HepG2 (cell line): ENCODE results near the gene TAGAP. TPM values are rescaled to one million over a fixed set of nuclear protein-coding genes. Genes with fewer than 3 reads are reported as not detected.

Experiments
- ATF1 ChIP-seq: IDR thresholded peaks from 2 replicates; pipeline ENCODE4 v1.6.1; 2016; ENCODE audit warnings: mild to moderate bottlenecking, control low read depth
- CBX1 ChIP-seq: IDR thresholded peaks from one replicate; pipeline ENCODE4 v1.6.1; 2016; ENCODE audit warnings: antibody characterized with exemption, low read depth
- CEBPG ChIP-seq: IDR thresholded peaks from 2 replicates; pipeline ENCODE4 v1.6.1; 2016
- ERF ChIP-seq: IDR thresholded peaks from 2 replicates; pipeline ENCODE4 v1.6.1; 2018; ENCODE audit warnings: missing biosample characterization, missing genetic modification reagents
- FOXK2 ChIP-seq: fragments of 450-650 bp; IDR thresholded peaks from 2 replicates; pipeline ENCODE4 v1.6.1; 2016
- MIER3 ChIP-seq: IDR thresholded peaks from 2 replicates; pipeline ENCODE4 v1.6.1; 2016; ENCODE audit warnings: missing compliant biosample characterization, borderline replicate concordance
- MXI1 ChIP-seq: IDR thresholded peaks from 3 replicates; pipeline ENCODE4 v1.6.1; 2012; ENCODE audit warnings: low read depth, low read length, inconsistent platforms, borderline replicate concordance
- MYC ChIP-seq: sonication (generic); formaldehyde crosslinking; IDR thresholded peaks from 2 replicates; pipeline ENCODE4 v1.9.0; 2021; ENCODE audit warnings: missing genetic modification reagents, borderline replicate concordance
- RFXANK ChIP-seq: IDR thresholded peaks from 2 replicates; pipeline ENCODE4 v1.6.1; 2016
- TEAD3 ChIP-seq: optimal IDR thresholded peaks from 2 replicates; pipeline ENCODE3; 2016; ENCODE audit warnings: borderline replicate concordance
- TOE1 ChIP-seq: sonication (generic); formaldehyde crosslinking; IDR thresholded peaks from 2 replicates; pipeline ENCODE4 v1.4.0; 2020; ENCODE audit warnings: mild to moderate bottlenecking, missing genetic modification reagents
- ZNF3 ChIP-seq: IDR thresholded peaks from 2 replicates; pipeline ENCODE4 v1.7.0; 2017; ENCODE audit warnings: inconsistent platforms
- ZNF383 ChIP-seq: sonication (generic); formaldehyde crosslinking; IDR thresholded peaks from 2 replicates; pipeline ENCODE4 v1.4.0; 2020; ENCODE audit warnings: missing genetic modification reagents, mild to moderate bottlenecking, borderline replicate concordance
- ZNF562 ChIP-seq: sonication (generic); formaldehyde crosslinking; IDR thresholded peaks from 2 replicates; pipeline ENCODE4 v1.8.0; 2022; ENCODE audit warnings: missing genetic modification reagents, borderline replicate concordance
- ZSCAN29 ChIP-seq: sonication (generic); formaldehyde crosslinking; conservative IDR thresholded peaks from 2 replicates; pipeline ENCODE4 v1.4.0; 2020; ENCODE audit warnings: mild to moderate bottlenecking, missing genetic modification reagents
- polyA plus RNA-seq, 8 experiments: library from polyadenylated mRNA; depleted of rRNA in 3 of 8; stranded (reverse) in 7 of 8; unstranded in 1 of 8; fragments of >200 nt; fragmentation: Illumina TruSeq in 4 of 8; extraction: Trizol in 4 of 8; gene quantifications; 2 replicates each; pipeline versions ENCODE4 v1.2.1 to v1.2.3, GENCODE V29; 2011 to 2016; ENCODE audit warnings: low read depth in 4 of 8, missing spikeins in 1 of 8, mixed read lengths in 1 of 8; ENCODE audit not compliant: insufficient read depth in 1 of 8
- total RNA-seq, 5 experiments: library from RNA; depleted of rRNA; stranded (reverse); fragments of >200 nt; fragmentation: Illumina TruSeq; extraction: Trizol; gene quantifications; 2 replicates each; pipeline ENCODE4 v1.2.3, GENCODE V29; 2016; ENCODE audit warnings: low read depth in 1 of 5
- TF ChIP-seq, protein P1 (sequence below): sonication (generic); formaldehyde crosslinking; IDR thresholded peaks from 2 replicates; pipeline ENCODE4 v1.4.0; 2020; ENCODE audit warnings: missing genetic modification reagents, mild to moderate bottlenecking, borderline replicate concordance
- TF ChIP-seq, protein P2 (sequence below): sonication (generic); formaldehyde crosslinking; IDR thresholded peaks from 2 replicates; pipeline ENCODE4 v1.5.1; 2020; ENCODE audit warnings: mild to moderate bottlenecking, moderate library complexity, missing genetic modification reagents
- TF ChIP-seq, protein P3 (sequence below): sonication (generic); formaldehyde crosslinking; IDR thresholded peaks from 2 replicates; pipeline ENCODE4 v1.5.0; 2020; ENCODE audit warnings: missing genetic modification reagents
- TF ChIP-seq, protein P4 (sequence below): sonication (generic); formaldehyde crosslinking; IDR thresholded peaks from 2 replicates; pipeline ENCODE4 v1.5.0; 2020; ENCODE audit warnings: mild to moderate bottlenecking, missing genetic modification reagents
- TF ChIP-seq, protein P5 (sequence below): sonication (generic); formaldehyde crosslinking; IDR thresholded peaks from 2 replicates; pipeline ENCODE4 v1.8.1; 2023; ENCODE audit warnings: missing genetic modification reagents, mild to moderate bottlenecking, borderline replicate concordance

The TAGAP gene
- total and polyA plus RNA-seq, 2 of the 13 experiments (the other 11 are each of a cell fraction or from before 2014, with no cell fraction given) = not detected

DNA sequence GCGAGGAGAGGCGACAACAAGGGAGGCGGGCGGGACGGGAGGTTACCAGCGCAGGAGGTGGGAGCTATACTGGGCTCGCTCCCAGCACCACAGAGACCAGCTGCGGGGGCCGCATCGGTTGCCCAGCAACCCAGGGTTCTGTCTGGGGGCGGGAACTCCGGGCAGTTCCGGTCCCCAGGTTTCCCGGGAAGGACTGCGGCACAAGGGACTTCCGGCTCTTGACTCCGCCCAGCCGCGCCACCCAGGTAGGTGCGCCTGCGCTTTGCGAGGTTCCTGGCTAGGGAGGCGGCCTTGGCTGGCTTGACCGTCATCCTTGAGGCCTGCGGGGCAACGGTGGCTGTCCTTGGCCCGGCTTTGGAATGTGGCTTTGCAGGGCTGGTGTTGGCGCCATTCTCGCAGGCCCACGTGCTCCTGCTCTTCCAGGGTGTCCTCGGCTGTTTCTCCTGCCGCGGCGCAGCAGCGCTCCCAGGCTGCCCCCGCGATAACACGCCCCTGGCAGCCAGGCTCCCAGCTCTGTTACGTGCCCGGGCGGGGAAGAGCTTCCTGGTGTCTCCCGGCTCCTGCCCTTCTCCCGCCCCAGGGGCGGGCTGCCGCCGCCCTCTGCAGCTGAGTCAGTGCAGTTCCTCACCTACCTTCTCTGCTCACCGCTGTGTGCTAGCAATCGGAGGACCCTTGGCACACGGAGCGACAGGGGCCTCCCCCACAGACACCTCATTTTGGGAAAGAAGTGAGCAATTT, 45.0 kb downstream of the TAGAP start, which contains the start of gene RSPH3 (continued):
- TF ChIP-seq, protein P1, sequence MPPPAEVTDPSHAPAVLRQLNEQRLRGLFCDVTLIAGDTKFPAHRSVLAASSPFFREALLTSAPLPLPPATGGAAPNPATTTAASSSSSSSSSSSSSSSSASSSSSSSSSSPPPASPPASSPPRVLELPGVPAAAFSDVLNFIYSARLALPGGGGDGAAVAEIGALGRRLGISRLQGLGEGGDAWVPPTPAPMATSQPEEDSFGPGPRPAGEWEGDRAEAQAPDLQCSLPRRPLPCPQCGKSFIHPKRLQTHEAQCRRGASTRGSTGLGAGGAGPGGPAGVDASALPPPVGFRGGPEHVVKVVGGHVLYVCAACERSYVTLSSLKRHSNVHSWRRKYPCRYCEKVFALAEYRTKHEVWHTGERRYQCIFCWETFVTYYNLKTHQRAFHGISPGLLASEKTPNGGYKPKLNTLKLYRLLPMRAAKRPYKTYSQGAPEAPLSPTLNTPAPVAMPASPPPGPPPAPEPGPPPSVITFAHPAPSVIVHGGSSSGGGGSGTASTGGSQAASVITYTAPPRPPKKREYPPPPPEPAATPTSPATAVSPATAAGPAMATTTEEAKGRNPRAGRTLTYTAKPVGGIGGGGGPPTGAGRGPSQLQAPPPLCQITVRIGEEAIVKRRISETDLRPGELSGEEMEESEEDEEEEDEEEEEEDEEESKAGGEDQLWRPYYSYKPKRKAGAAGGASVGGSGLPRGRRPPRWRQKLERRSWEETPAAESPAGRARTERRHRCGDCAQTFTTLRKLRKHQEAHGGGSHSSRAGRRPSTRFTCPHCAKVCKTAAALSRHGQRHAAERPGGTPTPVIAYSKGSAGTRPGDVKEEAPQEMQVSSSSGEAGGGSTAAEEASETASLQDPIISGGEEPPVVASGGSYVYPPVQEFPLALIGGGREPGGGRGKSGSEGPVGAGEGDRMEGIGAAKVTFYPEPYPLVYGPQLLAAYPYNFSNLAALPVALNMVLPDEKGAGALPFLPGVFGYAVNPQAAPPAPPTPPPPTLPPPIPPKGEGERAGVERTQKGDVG (CRISPR knock-in tag) = peak; percentile 99; the same call in 1 of the 2 replicates
- TF ChIP-seq MXI1 (peak; percentile 90), TEAD3 (peak; percentile 94), FOXK2 (peak; percentile 35; the same call in 1 of the 2 replicates), ERF (CRISPR knock-in tag) (peak; percentile 99), CEBPG (CRISPR knock-in tag) (peak; percentile 57), TOE1 (CRISPR knock-in tag) (peak; percentile 99), RFXANK (CRISPR knock-in tag) (no peak; the same call in 1 of the 2 replicates), MIER3 (CRISPR knock-in tag) (peak; percentile 84; the same call in 1 of the 2 replicates), ZNF383 (CRISPR knock-in tag) (0 out of 2 replicates have a peak, but pooled peaks have one; percentile 57), ZNF562 (CRISPR knock-in tag) (no peak), CBX1 (peak; percentile 95), ATF1 (CRISPR knock-in tag) (no peak), MYC (CRISPR knock-in tag) (peak; percentile 99), ZSCAN29 (CRISPR knock-in tag) (peak; percentile 90; the same call in 1 of the 2 replicates), ZNF3 (CRISPR knock-in tag) (0 out of 2 replicates have a peak, but pooled peaks have one; percentile 22)
- TF ChIP-seq, protein P2, sequence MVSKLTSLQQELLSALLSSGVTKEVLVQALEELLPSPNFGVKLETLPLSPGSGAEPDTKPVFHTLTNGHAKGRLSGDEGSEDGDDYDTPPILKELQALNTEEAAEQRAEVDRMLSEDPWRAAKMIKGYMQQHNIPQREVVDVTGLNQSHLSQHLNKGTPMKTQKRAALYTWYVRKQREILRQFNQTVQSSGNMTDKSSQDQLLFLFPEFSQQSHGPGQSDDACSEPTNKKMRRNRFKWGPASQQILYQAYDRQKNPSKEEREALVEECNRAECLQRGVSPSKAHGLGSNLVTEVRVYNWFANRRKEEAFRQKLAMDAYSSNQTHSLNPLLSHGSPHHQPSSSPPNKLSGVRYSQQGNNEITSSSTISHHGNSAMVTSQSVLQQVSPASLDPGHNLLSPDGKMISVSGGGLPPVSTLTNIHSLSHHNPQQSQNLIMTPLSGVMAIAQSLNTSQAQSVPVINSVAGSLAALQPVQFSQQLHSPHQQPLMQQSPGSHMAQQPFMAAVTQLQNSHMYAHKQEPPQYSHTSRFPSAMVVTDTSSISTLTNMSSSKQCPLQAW = peak; percentile 96
- TF ChIP-seq, protein P3, sequence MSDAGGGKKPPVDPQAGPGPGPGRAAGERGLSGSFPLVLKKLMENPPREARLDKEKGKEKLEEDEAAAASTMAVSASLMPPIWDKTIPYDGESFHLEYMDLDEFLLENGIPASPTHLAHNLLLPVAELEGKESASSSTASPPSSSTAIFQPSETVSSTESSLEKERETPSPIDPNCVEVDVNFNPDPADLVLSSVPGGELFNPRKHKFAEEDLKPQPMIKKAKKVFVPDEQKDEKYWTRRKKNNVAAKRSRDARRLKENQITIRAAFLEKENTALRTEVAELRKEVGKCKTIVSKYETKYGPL (CRISPR knock-in tag) = peak; percentile 82
- TF ChIP-seq, protein P4, sequence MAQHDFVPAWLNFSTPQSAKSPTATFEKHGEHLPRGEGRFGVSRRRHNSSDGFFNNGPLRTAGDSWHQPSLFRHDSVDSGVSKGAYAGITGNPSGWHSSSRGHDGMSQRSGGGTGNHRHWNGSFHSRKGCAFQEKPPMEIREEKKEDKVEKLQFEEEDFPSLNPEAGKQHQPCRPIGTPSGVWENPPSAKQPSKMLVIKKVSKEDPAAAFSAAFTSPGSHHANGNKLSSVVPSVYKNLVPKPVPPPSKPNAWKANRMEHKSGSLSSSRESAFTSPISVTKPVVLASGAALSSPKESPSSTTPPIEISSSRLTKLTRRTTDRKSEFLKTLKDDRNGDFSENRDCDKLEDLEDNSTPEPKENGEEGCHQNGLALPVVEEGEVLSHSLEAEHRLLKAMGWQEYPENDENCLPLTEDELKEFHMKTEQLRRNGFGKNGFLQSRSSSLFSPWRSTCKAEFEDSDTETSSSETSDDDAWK (CRISPR knock-in tag) = no peak
- TF ChIP-seq, protein P5, sequence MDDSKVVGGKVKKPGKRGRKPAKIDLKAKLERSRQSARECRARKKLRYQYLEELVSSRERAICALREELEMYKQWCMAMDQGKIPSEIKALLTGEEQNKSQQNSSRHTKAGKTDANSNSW (CRISPR knock-in tag) = peak; percentile 90; the same call in 1 of the 2 replicates
